T-helper 2 cell treated with Interferon-gamma antibody and Interleukin-4, amounts not matched to agents 5 μg/mL and 100 μg/mL, for 36 hours (primary cell): ENCODE results near the gene PRKCQ.

Experiments
- DNase-seq: peaks from one replicate; pipeline ENCODE4 v3.0.0; 2021; ENCODE audit warnings: low spot score
- H3K27ac Mint-ChIP-seq: one replicate; pipeline ENCODE4 v1.8.0; 2021; ENCODE audit warnings: mild to moderate bottlenecking, mixed read lengths
- H3K27me3 Mint-ChIP-seq: one replicate; pipeline ENCODE4 v1.8.0; 2021; ENCODE audit warnings: low read depth, mixed read lengths
- H3K36me3 Mint-ChIP-seq: one replicate; pipeline ENCODE4 v1.8.0; 2021; ENCODE audit warnings: low read depth, mixed read lengths
- H3K4me1 Mint-ChIP-seq: one replicate; pipeline ENCODE4 v1.8.0; 2021; ENCODE audit warnings: low read depth, mixed read lengths
- H3K4me3 Mint-ChIP-seq: one replicate; pipeline ENCODE4 v1.8.0; 2022; ENCODE audit warnings: mild to moderate bottlenecking, moderate library complexity, mixed read lengths
- H3K9me3 Mint-ChIP-seq: one replicate; pipeline ENCODE4 v1.8.0; 2021; ENCODE audit warnings: mixed read lengths

The PRKCQ gene

DNA sequence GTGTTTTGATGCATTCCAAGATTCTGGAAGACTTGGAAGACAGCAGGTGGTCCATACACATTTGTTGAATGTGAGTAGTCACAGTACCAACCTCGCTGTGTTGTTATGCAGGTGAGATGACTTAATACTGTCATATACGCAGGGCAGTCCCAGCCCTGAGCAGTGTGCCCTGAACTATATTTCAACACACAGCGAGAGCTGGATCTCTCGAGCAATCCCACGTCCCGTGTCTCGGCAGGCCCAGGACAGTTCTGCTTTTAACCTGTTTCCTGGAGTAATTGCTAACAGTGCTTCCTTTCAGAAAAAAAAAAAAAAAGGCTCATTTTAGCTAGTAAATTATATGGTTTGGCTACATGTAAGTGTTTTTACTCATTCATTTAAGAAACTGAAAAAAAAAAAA, 179.7 kb downstream of the PRKCQ start:
- Mint-ChIP-seq H3K4me1 (peaks cover 17% of the 10 kb centered on the region), H3K36me3 (no peaks in the 10 kb centered on the region), H3K9me3 (no peaks in the 10 kb centered on the region), H3K27me3 (peaks cover 10% of the 10 kb centered on the region), H3K27ac (no peak overlapping the region), H3K4me3 (no peak overlapping the region)
- no peak for DNase-seq

- peaks cover 9% of the 10 kb centered on the region for H3K27me3 Mint-ChIP-seq
- H3K27ac Mint-ChIP-seq = no peak overlapping the region
- peaks cover 17% of the 10 kb centered on the region for H3K4me1 Mint-ChIP-seq
- H3K4me3 Mint-ChIP-seq = no peak overlapping the region
- H3K9me3 Mint-ChIP-seq = no peaks in the 10 kb centered on the region
- no peak for DNase-seq
- H3K36me3 Mint-ChIP-seq = no peaks in the 10 kb centered on the region
Measured at GRCh38 chr10:6399879-6400278, 180.2 kb downstream of the PRKCQ start.

GRCh38 chr10:6399231-6399741, 180.8 kb downstream of the PRKCQ start:
- Mint-ChIP-seq H3K36me3 (no peaks in the 10 kb centered on the region), H3K27me3 (peaks cover 5% of the 10 kb centered on the region), H3K27ac (no peak overlapping the region), H3K4me3 (no peak overlapping the region), H3K9me3 (no peaks in the 10 kb centered on the region), H3K4me1 (peaks cover 17% of the 10 kb centered on the region)
- DNase-seq = no peak

DNA sequence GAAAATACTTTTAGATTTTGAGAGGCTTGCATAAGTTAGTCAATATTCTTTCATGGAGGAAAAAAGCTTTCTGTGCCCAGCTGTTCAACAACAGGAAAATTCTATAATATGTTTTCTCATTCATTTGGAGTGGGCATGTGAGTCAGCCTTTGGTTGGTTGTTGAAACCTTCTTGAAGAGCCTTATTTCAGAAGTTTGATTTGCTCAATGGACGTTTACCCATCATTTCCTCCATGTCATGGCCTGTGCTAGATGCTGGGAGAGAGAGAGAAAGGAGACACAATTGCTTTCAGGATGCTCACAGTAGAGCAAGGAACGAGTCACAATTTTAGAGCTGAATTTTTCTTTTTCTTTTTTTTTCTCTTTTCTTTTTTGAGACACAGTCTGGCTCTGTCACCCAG, 181.7 kb downstream of the PRKCQ start:
- Mint-ChIP-seq H3K9me3 (no peaks in the 10 kb centered on the region), H3K4me1 (peaks cover 15% of the 10 kb centered on the region), H3K27me3 (peaks cover 2% of the 10 kb centered on the region), H3K36me3 (peaks cover 6% of the 10 kb centered on the region), H3K4me3 (no peak overlapping the region), H3K27ac (no peak overlapping the region)
- no peak for DNase-seq

DNA sequence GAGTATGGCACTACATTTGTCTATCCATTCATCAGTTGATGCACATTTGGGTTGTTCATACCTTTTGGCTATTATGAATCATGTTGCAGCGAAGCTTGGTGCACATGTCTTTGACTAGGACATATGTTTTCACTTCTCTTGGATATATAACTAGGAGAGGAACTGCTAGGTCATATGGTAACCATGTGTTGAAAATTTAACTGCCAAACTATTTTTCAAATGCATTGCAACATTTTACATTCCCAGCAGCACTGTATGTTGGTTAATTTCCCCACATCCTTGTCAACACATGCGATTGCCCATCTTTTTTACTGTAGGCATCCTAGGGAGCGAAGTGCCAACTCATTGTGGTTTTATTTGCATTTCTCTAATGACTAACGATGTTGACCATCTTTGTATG, 183.4 kb downstream of the PRKCQ start:
- Mint-ChIP-seq H3K27ac (no peak overlapping the region), H3K36me3 (peaks cover 9% of the 10 kb centered on the region), H3K4me3 (no peak overlapping the region), H3K4me1 (peaks cover 8% of the 10 kb centered on the region), H3K27me3 (no peaks in the 10 kb centered on the region), H3K9me3 (peaks cover 1% of the 10 kb centered on the region)
- DNase-seq = no peak

DNA sequence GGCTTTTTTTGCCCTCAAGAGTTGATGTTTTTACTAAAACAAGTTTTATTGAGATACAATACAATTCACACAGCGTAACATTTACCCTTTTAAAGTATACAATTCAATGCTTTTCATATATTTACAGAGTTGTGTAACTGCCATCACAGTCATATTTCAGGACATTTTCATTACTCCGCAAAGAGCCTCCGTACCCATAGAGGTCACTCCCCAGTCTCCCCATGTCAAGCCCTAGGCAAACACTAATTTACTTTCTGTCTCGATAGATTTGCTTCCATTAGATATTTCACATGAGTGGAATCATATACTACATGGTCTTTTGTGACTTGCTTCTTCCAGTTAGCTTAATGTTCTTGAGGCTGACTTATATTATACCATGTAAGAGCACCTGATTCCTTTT, 183.8 kb downstream of the PRKCQ start:
- H3K27me3 Mint-ChIP-seq = no peaks in the 10 kb centered on the region
- H3K9me3 Mint-ChIP-seq = peaks cover 6% of the 10 kb centered on the region
- H3K36me3 Mint-ChIP-seq = peaks cover 14% of the 10 kb centered on the region
- H3K4me3 Mint-ChIP-seq = no peak overlapping the region
- no peak for DNase-seq
- no peak overlapping the region for H3K27ac Mint-ChIP-seq
- H3K4me1 Mint-ChIP-seq = peaks cover 6% of the 10 kb centered on the region

DNA sequence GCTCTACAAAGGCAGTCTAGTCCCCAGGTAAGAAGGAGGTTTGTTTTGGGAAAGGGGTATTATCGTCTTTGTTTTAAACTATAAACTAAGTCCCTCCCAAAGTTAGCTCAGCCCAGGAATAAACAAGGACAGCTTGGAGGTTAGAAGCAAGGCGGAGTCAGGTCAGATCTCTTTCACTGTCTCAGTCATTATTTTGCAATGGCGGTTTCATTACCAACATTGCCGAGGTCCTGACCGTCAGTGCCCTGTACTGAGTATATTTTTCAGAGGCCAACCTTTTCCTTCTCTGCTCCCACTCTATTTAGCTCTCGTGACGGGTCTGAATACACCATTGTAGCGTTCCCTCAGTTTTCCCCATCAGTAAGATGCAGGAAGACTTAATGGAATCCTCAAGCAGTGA, 184.5 kb downstream of the PRKCQ start:
- no peak overlapping the region for H3K27ac Mint-ChIP-seq

DNA sequence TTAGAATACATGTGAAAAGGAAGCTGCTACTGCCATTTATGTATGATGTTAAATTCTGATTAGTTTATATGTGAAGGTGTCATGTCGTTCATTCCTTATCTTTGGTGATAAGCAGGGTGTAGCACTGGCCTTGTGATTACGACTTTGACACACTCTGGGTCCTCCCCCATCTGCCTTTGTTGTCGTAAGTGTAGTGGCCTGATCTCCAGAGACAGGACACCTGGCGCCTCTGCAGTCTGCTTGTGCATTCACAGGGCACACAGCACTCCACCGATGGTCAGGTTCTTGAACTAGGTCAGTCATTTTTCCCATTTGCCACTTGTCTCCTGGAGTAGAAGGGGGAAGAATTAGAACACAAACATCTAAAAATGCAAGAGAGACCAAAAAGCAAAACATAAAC, 186.0 kb downstream of the PRKCQ start:
- Mint-ChIP-seq H3K27ac (no peak overlapping the region), H3K4me1 (peaks cover 1% of the 10 kb centered on the region), H3K27me3 (no peaks in the 10 kb centered on the region), H3K36me3 (peaks cover 33% of the 10 kb centered on the region), H3K9me3 (peaks cover 26% of the 10 kb centered on the region), H3K4me3 (no peak overlapping the region)
- DNase-seq = no peak

More for the DNA sequence above, 184.5 kb downstream of the PRKCQ start:
- Mint-ChIP-seq H3K9me3 (peaks cover 12% of the 10 kb centered on the region), H3K36me3 (peaks cover 20% of the 10 kb centered on the region), H3K4me3 (no peak overlapping the region), H3K4me1 (peaks cover 6% of the 10 kb centered on the region), H3K27me3 (no peaks in the 10 kb centered on the region)
- DNase-seq = no peak

- Mint-ChIP-seq H3K27ac (no peak overlapping the region), H3K4me1 (no peaks in the 10 kb centered on the region), H3K9me3 (peaks cover 26% of the 10 kb centered on the region), H3K27me3 (no peaks in the 10 kb centered on the region), H3K36me3 (peaks cover 33% of the 10 kb centered on the region), H3K4me3 (no peak overlapping the region)
- no peak for DNase-seq
Measured at GRCh38 chr10:6393168-6393567, 186.9 kb downstream of the PRKCQ start.

- H3K36me3 Mint-ChIP-seq = peaks cover 36% of the 10 kb centered on the region
- H3K4me1 Mint-ChIP-seq = no peaks in the 10 kb centered on the region
- no peak overlapping the region for H3K27ac Mint-ChIP-seq
- no peak for DNase-seq
- peaks cover 26% of the 10 kb centered on the region for H3K9me3 Mint-ChIP-seq
- no peaks in the 10 kb centered on the region for H3K27me3 Mint-ChIP-seq
- no peak overlapping the region for H3K4me3 Mint-ChIP-seq
Measured at GRCh38 chr10:6390213-6390845, 189.7 kb downstream of the PRKCQ start.

GRCh38 chr10:6388261-6388893, 191.7 kb downstream of the PRKCQ start:
- Mint-ChIP-seq H3K27me3 (no peaks in the 10 kb centered on the region), H3K27ac (no peak overlapping the region), H3K36me3 (peaks cover 30% of the 10 kb centered on the region), H3K4me1 (no peaks in the 10 kb centered on the region), H3K4me3 (no peak overlapping the region), H3K9me3 (peaks cover 26% of the 10 kb centered on the region)
- DNase-seq = no peak

- Mint-ChIP-seq H3K4me3 (no peak overlapping the region), H3K36me3 (peaks cover 30% of the 10 kb centered on the region), H3K4me1 (peaks cover 8% of the 10 kb centered on the region)
Measured at GRCh38 chr10:6386960-6387359, 193.1 kb downstream of the PRKCQ start.

DNA sequence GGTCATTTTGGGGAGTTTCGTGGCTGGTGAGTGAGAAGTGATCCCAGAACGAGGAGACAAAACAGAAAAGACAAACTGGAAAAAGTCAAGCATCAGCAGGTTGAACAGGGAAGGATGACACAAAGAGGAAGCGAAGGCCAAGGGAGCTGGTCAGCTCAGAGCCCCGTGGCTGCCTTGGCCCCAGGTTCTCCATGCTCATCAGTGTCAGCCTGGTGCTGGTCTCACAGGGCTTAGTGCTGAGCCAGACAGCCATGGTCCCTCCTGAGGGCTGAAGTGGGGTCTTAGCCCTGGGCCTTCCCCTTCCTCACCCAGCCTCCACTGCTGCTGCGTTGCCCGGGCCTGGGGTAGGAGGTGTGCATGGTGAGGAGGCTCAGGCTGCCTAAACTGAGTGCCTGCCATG, 193.7 kb downstream of the PRKCQ start:
- Mint-ChIP-seq H3K27ac (no peak overlapping the region), H3K4me1 (peaks cover 11% of the 10 kb centered on the region), H3K4me3 (no peak overlapping the region), H3K27me3 (no peaks in the 10 kb centered on the region), H3K9me3 (peaks cover 22% of the 10 kb centered on the region), H3K36me3 (peaks cover 26% of the 10 kb centered on the region)
- DNase-seq = no peak

More at GRCh38 chr10:6386960-6387359, 193.1 kb downstream of the PRKCQ start:
- Mint-ChIP-seq H3K27ac (no peak overlapping the region), H3K27me3 (no peaks in the 10 kb centered on the region), H3K9me3 (peaks cover 26% of the 10 kb centered on the region)
- no peak for DNase-seq

- peaks cover 22% of the 10 kb centered on the region for H3K9me3 Mint-ChIP-seq
- peaks cover 26% of the 10 kb centered on the region for H3K36me3 Mint-ChIP-seq
Measured at GRCh38 chr10:6385665-6386064, 194.4 kb downstream of the PRKCQ start.

More at GRCh38 chr10:6385665-6386064, 194.4 kb downstream of the PRKCQ start:
- H3K4me1 Mint-ChIP-seq = peaks cover 13% of the 10 kb centered on the region
- H3K27me3 Mint-ChIP-seq = no peaks in the 10 kb centered on the region
- H3K4me3 Mint-ChIP-seq = no peak overlapping the region
- no peak overlapping the region for H3K27ac Mint-ChIP-seq
- no peak for DNase-seq
